ENCODE data around the gene PCDHA12. TPM values are rescaled to one million over a fixed set of nuclear protein-coding genes. Genes with fewer than 3 reads are reported as not detected.

The PCDHA12 gene
- total RNA-seq, 4 donors from 2014 or later, result 0.66 to 4.8 (median 2.5) TPM

- H3K4me3 ChIP-seq, result no peak overlapping the region
- DNase-seq (ENCODE audit: extremely low spot score), result no peak
- TF ChIP-seq CTCF (IDR thresholded peaks at IDR 0.05) (no peak), POLR2A (IDR thresholded peaks at IDR 0.05; ENCODE audit: low read depth) (no peak), EP300 (IDR thresholded peaks at IDR 0.05) (no peak), POLR2AphosphoS5 (IDR thresholded peaks at IDR 0.05) (no peak)
- no peaks in the 10 kb centered on the region for H3K36me3 ChIP-seq
- no peaks in the 10 kb centered on the region for H3K4me1 ChIP-seq
- intact Hi-C loops (cut with DNase I), result no loop called here
- H3K27me3 ChIP-seq, result no peaks in the 10 kb centered on the region
- no peaks in the 10 kb centered on the region for H3K9me3 ChIP-seq
- 57% methylated on average over 1 of the region's 1 CpG for WGBS
- no peak overlapping the region for H3K27ac ChIP-seq (replicated peaks in 1 of 4)
These were observed 41.2 kb downstream of the PCDHA12 start for GRCh38 chr5:140916325-140916724.

- no peak for DNase-seq (ENCODE audit: extremely low spot score)
- Histone ChIP-seq H3K9me3 (no peaks in the 10 kb centered on the region), H3K27ac (replicated peaks in 1 of 4) (no peak overlapping the region), H3K27me3 (peaks cover 0 to 23% (median 3%) of the 10 kb centered on the region in 4 donors), H3K4me3 (no peak overlapping the region), H3K4me1 (peaks cover 9 to 30% (median 23%) of the 10 kb centered on the region in 4 donors), H3K36me3 (no peaks in the 10 kb centered on the region)
- intact Hi-C loops (cut with DNase I), result no loop called here
- TF ChIP-seq POLR2AphosphoS5 (IDR thresholded peaks at IDR 0.05), result no peak
- no peak for TF ChIP-seq POLR2A (IDR thresholded peaks at IDR 0.05; ENCODE audit: low read depth)
- no peak for TF ChIP-seq EP300 (IDR thresholded peaks at IDR 0.05)
- TF ChIP-seq CTCF (IDR thresholded peaks at IDR 0.05), result no peak
- 65% methylated on average over 4 of the region's 4 CpGs for WGBS
These were observed 48.5 kb downstream of the PCDHA12 start for GRCh38 chr5:140923601-140924000.

- Histone ChIP-seq H3K4me1 (peaks cover 9 to 30% (median 23%) of the 10 kb centered on the region in 4 donors), H3K27ac (replicated peaks in 1 of 4) (peak within 1 kb of the TSS; percentile 72 to 77 (median 74)), H3K27me3 (peaks cover 0 to 29% (median 3%) of the 10 kb centered on the region in 4 donors), H3K36me3 (no peaks in the 10 kb centered on the region), H3K9me3 (no peaks in the 10 kb centered on the region), H3K4me3 (peak within 1 kb of the TSS; percentile 62 to 64 (median 63))
- DNase-seq (ENCODE audit: extremely low spot score), result no peak
- TF ChIP-seq CTCF (IDR thresholded peaks at IDR 0.05), result no peak
- no peak for TF ChIP-seq POLR2A (IDR thresholded peaks at IDR 0.05; ENCODE audit: low read depth)
- no peak for TF ChIP-seq POLR2AphosphoS5 (IDR thresholded peaks at IDR 0.05)
- no peak for TF ChIP-seq EP300 (IDR thresholded peaks at IDR 0.05)
- intact Hi-C loops (cut with DNase I), result loop anchor here (1.0 to 5.0 kb wide), 3 partner anchors 36 to 114 kb away; partner anchors contain the start of gene PCDHA13
- WGBS, result 8% methylated on average over 15 of the region's 41 CpGs
These were observed 50.8 kb downstream of the PCDHA12 start, which contains the start of gene PCDHAC1 for GRCh38 chr5:140925806-140926442. TSS of gene PCDHAC1 (plus strand) at chr5:140926299. CDS start at chr5:140926893, 594 bp downstream.

- H3K9me3 ChIP-seq, result no peaks in the 10 kb centered on the region
- H3K27me3 ChIP-seq, result peaks cover 0 to 29% (median 3%) of the 10 kb centered on the region in 4 donors
- TF ChIP-seq CTCF (IDR thresholded peaks at IDR 0.05) (peak; percentile 73 to 96 (median 85)), POLR2AphosphoS5 (IDR thresholded peaks at IDR 0.05) (peak; percentile 29 to 35), POLR2A (IDR thresholded peaks at IDR 0.05; ENCODE audit: low read depth) (no peak), EP300 (IDR thresholded peaks at IDR 0.05) (no peak)
- H3K4me3 ChIP-seq, result peak overlapping the region; percentile 62 to 64 (median 63)
- 1% methylated on average over 28 of the region's 74 CpGs for WGBS
- intact Hi-C loops (cut with DNase I), result loop anchor here (1.0 to 5.0 kb wide), 3 partner anchors 36 to 114 kb away; partner anchors contain the start of gene PCDHA13
- no peak for DNase-seq (ENCODE audit: extremely low spot score)
- peaks cover 9 to 30% (median 23%) of the 10 kb centered on the region in 4 donors for H3K4me1 ChIP-seq
- H3K27ac ChIP-seq (replicated peaks in 1 of 4), result peak overlapping the region; percentile 72 to 77 (median 74)
- H3K36me3 ChIP-seq, result no peaks in the 10 kb centered on the region
These were observed 51.5 kb downstream of the PCDHA12 start for GRCh38 chr5:140926443-140927227.
